ENCODE results near the gene GYG2.
"Not testable (repeated sequence)": the region's sequence is repeated elsewhere in the genome, so short reads cannot be mapped to it uniquely, and the experiment has no call there.

The GYG2 gene

GRCh38 chrX:2811271-2811670 is 17.5 kb upstream of the GYG2 start:
- TF ChIP-seq ZNF274 (IDR thresholded peaks at IDR 0.05; ENCODE audit: low read depth, low read length): no peak
- no peak overlapping the region for H3K4me3 ChIP-seq (ENCODE audit: low read length)

GRCh38 chrX:2812161-2812907 is 16.4 kb upstream of the GYG2 start:
- not testable (repeated sequence) for H3K4me3 ChIP-seq (ENCODE audit: low read length)

- H3K4me3 ChIP-seq (ENCODE audit: low read length): no peak overlapping the region
- TF ChIP-seq ZNF274 (IDR thresholded peaks at IDR 0.05; ENCODE audit: low read depth, low read length): no peak
Measured at GRCh38 chrX:2817036-2817435, 11.7 kb upstream of the GYG2 start.

- no peak overlapping the region for H3K4me3 ChIP-seq (ENCODE audit: low read length)
- no peak for TF ChIP-seq ZNF274 (IDR thresholded peaks at IDR 0.05; ENCODE audit: low read depth, low read length)
Measured at GRCh38 chrX:2819345-2820135, 9.2 kb upstream of the GYG2 start.

GRCh38 chrX:2820136-2820771 is 8.5 kb upstream of the GYG2 start:
- no peak for TF ChIP-seq ZNF274 (IDR thresholded peaks at IDR 0.05; ENCODE audit: low read depth, low read length)
- no peak overlapping the region for H3K4me3 ChIP-seq (ENCODE audit: low read length)

- TF ChIP-seq ZNF274 (IDR thresholded peaks at IDR 0.05; ENCODE audit: low read depth, low read length): no peak
- no peak overlapping the region for H3K4me3 ChIP-seq (ENCODE audit: low read length)
Measured at GRCh38 chrX:2823795-2824386, 4.8 kb upstream of the GYG2 start.

- H3K4me3 ChIP-seq (ENCODE audit: low read length): no peak overlapping the region
- no peak for TF ChIP-seq ZNF274 (IDR thresholded peaks at IDR 0.05; ENCODE audit: low read depth, low read length)
Measured at GRCh38 chrX:2824886-2825285, 3.8 kb upstream of the GYG2 start.

GRCh38 chrX:2828959-2829411 is 255 bp downstream of the GYG2 start:
- no peak for TF ChIP-seq ZNF274 (IDR thresholded peaks at IDR 0.05; ENCODE audit: low read depth, low read length)
- no peak overlapping the region for H3K4me3 ChIP-seq (ENCODE audit: low read length)

- no peak overlapping the region for H3K4me3 ChIP-seq (ENCODE audit: low read length)
Measured at GRCh38 chrX:2829469-2830246, 928 bp downstream of the GYG2 start.

GRCh38 chrX:2831471-2832228 is 2.9 kb downstream of the GYG2 start:
- TF ChIP-seq ZNF274 (IDR thresholded peaks at IDR 0.05; ENCODE audit: low read depth, low read length): no peak
- no peak overlapping the region for H3K4me3 ChIP-seq (ENCODE audit: low read length)

More at GRCh38 chrX:2829469-2830246, 928 bp downstream of the GYG2 start:
- no peak for TF ChIP-seq ZNF274 (IDR thresholded peaks at IDR 0.05; ENCODE audit: low read depth, low read length)

GRCh38 chrX:2837961-2838360 is 9.2 kb downstream of the GYG2 start:
- TF ChIP-seq ZNF274 (IDR thresholded peaks at IDR 0.05; ENCODE audit: low read depth, low read length): no peak
- H3K4me3 ChIP-seq (ENCODE audit: low read length): no peak overlapping the region

- H3K4me3 ChIP-seq (ENCODE audit: low read length): no peak overlapping the region
- no peak for TF ChIP-seq ZNF274 (IDR thresholded peaks at IDR 0.05; ENCODE audit: low read depth, low read length)
Measured at GRCh38 chrX:2840961-2841360, 12.2 kb downstream of the GYG2 start.

- TF ChIP-seq ZNF274 (IDR thresholded peaks at IDR 0.05; ENCODE audit: low read depth, low read length): no peak
- H3K4me3 ChIP-seq (ENCODE audit: low read length): no peak overlapping the region
Measured at GRCh38 chrX:2841537-2841936, 12.8 kb downstream of the GYG2 start.

Measured in GM08714 (cell line).